H1 (cell line): Measurements from ENCODE around the gene WDR1. TPM values are rescaled to one million over a fixed set of nuclear protein-coding genes. Genes with fewer than 3 reads are reported as not detected.

ENCODE experiments used
- ASH2L ChIP-seq: fragments of 200-600, 300-600 bp; sonication (generic); IDR thresholded peaks from one replicate; pipeline ENCODE4 v1.7.1; 2017; ENCODE audit warnings: low read length
- BACH1 ChIP-seq: IDR thresholded peaks from 2 replicates; pipeline ENCODE4 v1.6.1; 2012; ENCODE audit warnings: low read length, improper control_type of control experiment
- CEBPB ChIP-seq: IDR thresholded peaks from 2 replicates; pipeline ENCODE4 v1.6.1; 2012; ENCODE audit warnings: low read depth, low read length
- HDAC2 ChIP-seq, 2 experiments: fragments of 300-600 bp in 1 of 2; sonication (generic) in 1 of 2; IDR thresholded peaks; 2 replicates each; pipeline ENCODE4 v1.6.1; 2011 to 2012; ENCODE audit warnings: low read depth in 2 of 2, low read length in 2 of 2, mild to moderate bottlenecking in 2 of 2, moderate library complexity in 2 of 2, borderline replicate concordance in 1 of 2, inconsistent platforms in 1 of 2
- KDM5A ChIP-seq: fragments of 200-600 bp; IDR thresholded peaks from 2 replicates; pipeline ENCODE4 v1.7.1; 2012; ENCODE audit warnings: mild to moderate bottlenecking, low read length, inconsistent platforms, mixed read lengths
- POU5F1 ChIP-seq: IDR thresholded peaks from 2 replicates; pipeline ENCODE4 v1.6.1; 2011; ENCODE audit warnings: low read depth, mild to moderate bottlenecking, low read length, moderate library complexity
- RNF2 ChIP-seq: fragments of 200-900, 300-1000 bp; sonication (generic); IDR thresholded peaks from 2 replicates; pipeline ENCODE4 v1.7.1; 2016; ENCODE audit warnings: borderline replicate concordance, low read depth, mild to moderate bottlenecking, antibody characterized with exemption, low read length; ENCODE audit not compliant: poor library complexity, severe bottlenecking; ENCODE audit errors: missing control alignments
- SIX5 ChIP-seq: IDR thresholded peaks from 2 replicates; pipeline ENCODE4 v1.6.1; 2011; ENCODE audit warnings: mild to moderate bottlenecking, low read depth, low read length
- TCF12 ChIP-seq: IDR thresholded peaks from 2 replicates; pipeline ENCODE4 v1.6.1; 2011; ENCODE audit warnings: low read depth, mild to moderate bottlenecking, low read length
- polyA plus RNA-seq, 7 experiments: library from polyadenylated mRNA; depleted of rRNA in 3 of 7; stranded (reverse) in 5 of 7; unstranded in 2 of 7; fragments of >200 nt in 5 of 7; fragments of 200-250 nt in 2 of 7; gene quantifications; 1 replicate in 5 of 7; 2 replicates in 1 of 7; 4 replicates in 1 of 7; pipeline versions ENCODE4 v1.2.1 to v1.2.3, GENCODE V29; 2011 to 2013; ENCODE audit warnings: missing spikeins in 2 of 7, mixed read lengths in 2 of 7
- total RNA-seq: library from RNA; stranded (reverse); fragmentation: NEBNext Ultra II Directional; extraction: Animal tissue kit (Norgen Biotek cat#: 25700); gene quantifications from 2 replicates; pipeline ENCODE4 v1.2.1, GENCODE V29; 2021
- TF ChIP-seq, protein P1 (sequence below): fragments of 300-600 bp; sonication (generic); IDR thresholded peaks from 2 replicates; pipeline ENCODE4 v1.7.1; 2012; ENCODE audit warnings: low read length, moderate library complexity, mild to moderate bottlenecking, inconsistent platforms; ENCODE audit not compliant: insufficient replicate concordance
- TF ChIP-seq, protein P2 (sequence below): IDR thresholded peaks from 2 replicates; pipeline ENCODE4 v1.6.1; 2011; ENCODE audit warnings: low read length, improper control_type of control experiment

The WDR1 gene
- total and polyA plus RNA-seq, 2 of the 8 experiments (the other 6 are each of a cell fraction or from before 2014, with no cell fraction given): 315 to 377 TPM

DNA sequence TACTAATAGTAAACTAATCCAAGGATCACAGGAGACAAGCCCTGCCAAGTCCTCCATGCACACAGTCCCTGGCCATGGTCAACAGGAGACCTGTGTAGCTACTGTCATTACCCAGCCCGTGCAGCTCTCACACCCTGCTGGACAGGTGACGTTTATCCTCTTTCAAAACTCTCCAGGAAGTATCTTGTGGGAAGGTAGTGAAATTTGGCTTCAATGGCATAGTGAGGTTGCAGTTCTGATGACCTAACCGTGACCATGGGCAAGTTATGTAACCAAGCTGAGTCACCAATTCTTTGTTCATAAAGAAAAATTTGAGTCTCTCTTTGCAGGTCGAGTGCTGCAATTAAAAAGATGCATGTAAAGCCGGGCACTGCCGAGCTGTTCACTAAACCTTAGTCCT lies 84.0 kb downstream of the WDR1 start (continued):
- TF ChIP-seq, protein P1, sequence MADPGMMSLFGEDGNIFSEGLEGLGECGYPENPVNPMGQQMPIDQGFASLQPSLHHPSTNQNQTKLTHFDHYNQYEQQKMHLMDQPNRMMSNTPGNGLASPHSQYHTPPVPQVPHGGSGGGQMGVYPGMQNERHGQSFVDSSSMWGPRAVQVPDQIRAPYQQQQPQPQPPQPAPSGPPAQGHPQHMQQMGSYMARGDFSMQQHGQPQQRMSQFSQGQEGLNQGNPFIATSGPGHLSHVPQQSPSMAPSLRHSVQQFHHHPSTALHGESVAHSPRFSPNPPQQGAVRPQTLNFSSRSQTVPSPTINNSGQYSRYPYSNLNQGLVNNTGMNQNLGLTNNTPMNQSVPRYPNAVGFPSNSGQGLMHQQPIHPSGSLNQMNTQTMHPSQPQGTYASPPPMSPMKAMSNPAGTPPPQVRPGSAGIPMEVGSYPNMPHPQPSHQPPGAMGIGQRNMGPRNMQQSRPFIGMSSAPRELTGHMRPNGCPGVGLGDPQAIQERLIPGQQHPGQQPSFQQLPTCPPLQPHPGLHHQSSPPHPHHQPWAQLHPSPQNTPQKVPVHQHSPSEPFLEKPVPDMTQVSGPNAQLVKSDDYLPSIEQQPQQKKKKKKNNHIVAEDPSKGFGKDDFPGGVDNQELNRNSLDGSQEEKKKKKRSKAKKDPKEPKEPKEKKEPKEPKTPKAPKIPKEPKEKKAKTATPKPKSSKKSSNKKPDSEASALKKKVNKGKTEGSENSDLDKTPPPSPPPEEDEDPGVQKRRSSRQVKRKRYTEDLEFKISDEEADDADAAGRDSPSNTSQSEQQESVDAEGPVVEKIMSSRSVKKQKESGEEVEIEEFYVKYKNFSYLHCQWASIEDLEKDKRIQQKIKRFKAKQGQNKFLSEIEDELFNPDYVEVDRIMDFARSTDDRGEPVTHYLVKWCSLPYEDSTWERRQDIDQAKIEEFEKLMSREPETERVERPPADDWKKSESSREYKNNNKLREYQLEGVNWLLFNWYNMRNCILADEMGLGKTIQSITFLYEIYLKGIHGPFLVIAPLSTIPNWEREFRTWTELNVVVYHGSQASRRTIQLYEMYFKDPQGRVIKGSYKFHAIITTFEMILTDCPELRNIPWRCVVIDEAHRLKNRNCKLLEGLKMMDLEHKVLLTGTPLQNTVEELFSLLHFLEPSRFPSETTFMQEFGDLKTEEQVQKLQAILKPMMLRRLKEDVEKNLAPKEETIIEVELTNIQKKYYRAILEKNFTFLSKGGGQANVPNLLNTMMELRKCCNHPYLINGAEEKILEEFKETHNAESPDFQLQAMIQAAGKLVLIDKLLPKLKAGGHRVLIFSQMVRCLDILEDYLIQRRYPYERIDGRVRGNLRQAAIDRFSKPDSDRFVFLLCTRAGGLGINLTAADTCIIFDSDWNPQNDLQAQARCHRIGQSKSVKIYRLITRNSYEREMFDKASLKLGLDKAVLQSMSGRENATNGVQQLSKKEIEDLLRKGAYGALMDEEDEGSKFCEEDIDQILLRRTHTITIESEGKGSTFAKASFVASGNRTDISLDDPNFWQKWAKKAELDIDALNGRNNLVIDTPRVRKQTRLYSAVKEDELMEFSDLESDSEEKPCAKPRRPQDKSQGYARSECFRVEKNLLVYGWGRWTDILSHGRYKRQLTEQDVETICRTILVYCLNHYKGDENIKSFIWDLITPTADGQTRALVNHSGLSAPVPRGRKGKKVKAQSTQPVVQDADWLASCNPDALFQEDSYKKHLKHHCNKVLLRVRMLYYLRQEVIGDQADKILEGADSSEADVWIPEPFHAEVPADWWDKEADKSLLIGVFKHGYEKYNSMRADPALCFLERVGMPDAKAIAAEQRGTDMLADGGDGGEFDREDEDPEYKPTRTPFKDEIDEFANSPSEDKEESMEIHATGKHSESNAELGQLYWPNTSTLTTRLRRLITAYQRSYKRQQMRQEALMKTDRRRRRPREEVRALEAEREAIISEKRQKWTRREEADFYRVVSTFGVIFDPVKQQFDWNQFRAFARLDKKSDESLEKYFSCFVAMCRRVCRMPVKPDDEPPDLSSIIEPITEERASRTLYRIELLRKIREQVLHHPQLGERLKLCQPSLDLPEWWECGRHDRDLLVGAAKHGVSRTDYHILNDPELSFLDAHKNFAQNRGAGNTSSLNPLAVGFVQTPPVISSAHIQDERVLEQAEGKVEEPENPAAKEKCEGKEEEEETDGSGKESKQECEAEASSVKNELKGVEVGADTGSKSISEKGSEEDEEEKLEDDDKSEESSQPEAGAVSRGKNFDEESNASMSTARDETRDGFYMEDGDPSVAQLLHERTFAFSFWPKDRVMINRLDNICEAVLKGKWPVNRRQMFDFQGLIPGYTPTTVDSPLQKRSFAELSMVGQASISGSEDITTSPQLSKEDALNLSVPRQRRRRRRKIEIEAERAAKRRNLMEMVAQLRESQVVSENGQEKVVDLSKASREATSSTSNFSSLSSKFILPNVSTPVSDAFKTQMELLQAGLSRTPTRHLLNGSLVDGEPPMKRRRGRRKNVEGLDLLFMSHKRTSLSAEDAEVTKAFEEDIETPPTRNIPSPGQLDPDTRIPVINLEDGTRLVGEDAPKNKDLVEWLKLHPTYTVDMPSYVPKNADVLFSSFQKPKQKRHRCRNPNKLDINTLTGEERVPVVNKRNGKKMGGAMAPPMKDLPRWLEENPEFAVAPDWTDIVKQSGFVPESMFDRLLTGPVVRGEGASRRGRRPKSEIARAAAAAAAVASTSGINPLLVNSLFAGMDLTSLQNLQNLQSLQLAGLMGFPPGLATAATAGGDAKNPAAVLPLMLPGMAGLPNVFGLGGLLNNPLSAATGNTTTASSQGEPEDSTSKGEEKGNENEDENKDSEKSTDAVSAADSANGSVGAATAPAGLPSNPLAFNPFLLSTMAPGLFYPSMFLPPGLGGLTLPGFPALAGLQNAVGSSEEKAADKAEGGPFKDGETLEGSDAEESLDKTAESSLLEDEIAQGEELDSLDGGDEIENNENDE: no peak
- no peak for TF ChIP-seq KDM5A
- no peak for TF ChIP-seq BACH1
- no peak for TF ChIP-seq TCF12
- TF ChIP-seq CEBPB: no peak
- no peak for TF ChIP-seq SIX5
- TF ChIP-seq RNF2: no peak
- TF ChIP-seq ASH2L: no peak
- TF ChIP-seq HDAC2 (IDR thresholded peaks at IDR 0.05; ENCODE audit: borderline replicate concordance in 1 of 2, low read depth in 2 of 2, low read length in 2 of 2): no peak
- TF ChIP-seq, protein P2, sequence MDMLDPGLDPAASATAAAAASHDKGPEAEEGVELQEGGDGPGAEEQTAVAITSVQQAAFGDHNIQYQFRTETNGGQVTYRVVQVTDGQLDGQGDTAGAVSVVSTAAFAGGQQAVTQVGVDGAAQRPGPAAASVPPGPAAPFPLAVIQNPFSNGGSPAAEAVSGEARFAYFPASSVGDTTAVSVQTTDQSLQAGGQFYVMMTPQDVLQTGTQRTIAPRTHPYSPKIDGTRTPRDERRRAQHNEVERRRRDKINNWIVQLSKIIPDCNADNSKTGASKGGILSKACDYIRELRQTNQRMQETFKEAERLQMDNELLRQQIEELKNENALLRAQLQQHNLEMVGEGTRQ: no peak
- no peak for TF ChIP-seq POU5F1
- TF ChIP-seq, all 59 proteins: peak for 0
